ENCODE results near the gene KCNQ1.

DNA sequence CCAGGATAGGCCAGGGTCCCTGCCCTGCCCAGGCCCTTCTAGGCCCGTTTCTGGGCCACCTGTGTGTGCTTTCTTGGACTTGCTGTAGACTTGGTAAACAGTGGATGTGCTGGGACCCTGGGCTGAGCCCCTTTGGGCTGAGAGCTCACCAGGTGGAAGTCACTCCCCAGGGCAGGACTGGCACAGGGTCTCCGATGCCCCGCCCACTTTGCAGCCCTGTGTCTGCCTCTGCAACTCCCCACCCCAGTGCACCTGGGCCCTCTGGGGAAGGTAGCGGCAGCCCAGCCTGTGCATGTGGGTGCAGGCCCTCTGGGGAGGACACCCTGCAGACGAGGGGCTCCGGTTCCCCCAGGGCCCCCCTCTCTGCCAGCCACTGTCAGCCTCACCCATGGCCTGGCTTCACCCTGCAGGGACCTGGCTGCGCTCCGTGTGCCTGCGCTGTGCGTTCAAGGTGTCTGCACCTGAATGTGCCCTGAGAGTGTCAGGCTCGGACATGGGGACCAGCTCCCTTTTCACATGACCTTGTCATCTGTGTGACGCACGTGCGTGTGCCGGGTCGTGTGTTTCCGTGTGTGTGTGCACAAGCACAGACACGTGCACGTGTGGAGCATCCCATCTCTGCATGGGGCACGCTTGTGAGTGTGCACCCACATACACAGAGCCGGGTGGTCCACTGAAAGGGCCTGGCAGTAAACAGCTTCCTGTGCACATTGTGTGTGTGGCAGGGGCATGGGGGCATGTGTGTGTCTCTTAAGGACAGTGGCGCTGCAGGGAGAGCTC, 136.5 kb downstream of the KCNQ1 start:
- TF ChIP-seq, protein P1, sequence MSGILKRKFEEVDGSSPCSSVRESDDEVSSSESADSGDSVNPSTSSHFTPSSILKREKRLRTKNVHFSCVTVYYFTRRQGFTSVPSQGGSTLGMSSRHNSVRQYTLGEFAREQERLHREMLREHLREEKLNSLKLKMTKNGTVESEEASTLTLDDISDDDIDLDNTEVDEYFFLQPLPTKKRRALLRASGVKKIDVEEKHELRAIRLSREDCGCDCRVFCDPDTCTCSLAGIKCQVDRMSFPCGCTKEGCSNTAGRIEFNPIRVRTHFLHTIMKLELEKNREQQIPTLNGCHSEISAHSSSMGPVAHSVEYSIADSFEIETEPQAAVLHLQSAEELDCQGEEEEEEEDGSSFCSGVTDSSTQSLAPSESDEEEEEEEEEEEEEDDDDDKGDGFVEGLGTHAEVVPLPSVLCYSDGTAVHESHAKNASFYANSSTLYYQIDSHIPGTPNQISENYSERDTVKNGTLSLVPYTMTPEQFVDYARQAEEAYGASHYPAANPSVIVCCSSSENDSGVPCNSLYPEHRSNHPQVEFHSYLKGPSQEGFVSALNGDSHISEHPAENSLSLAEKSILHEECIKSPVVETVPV (CRISPR knock-in tag; IDR thresholded peaks at IDR 0.05): no peak
- TF ChIP-seq, protein P2, sequence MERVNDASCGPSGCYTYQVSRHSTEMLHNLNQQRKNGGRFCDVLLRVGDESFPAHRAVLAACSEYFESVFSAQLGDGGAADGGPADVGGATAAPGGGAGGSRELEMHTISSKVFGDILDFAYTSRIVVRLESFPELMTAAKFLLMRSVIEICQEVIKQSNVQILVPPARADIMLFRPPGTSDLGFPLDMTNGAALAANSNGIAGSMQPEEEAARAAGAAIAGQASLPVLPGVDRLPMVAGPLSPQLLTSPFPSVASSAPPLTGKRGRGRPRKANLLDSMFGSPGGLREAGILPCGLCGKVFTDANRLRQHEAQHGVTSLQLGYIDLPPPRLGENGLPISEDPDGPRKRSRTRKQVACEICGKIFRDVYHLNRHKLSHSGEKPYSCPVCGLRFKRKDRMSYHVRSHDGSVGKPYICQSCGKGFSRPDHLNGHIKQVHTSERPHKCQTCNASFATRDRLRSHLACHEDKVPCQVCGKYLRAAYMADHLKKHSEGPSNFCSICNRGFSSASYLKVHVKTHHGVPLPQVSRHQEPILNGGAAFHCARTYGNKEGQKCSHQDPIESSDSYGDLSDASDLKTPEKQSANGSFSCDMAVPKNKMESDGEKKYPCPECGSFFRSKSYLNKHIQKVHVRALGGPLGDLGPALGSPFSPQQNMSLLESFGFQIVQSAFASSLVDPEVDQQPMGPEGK (CRISPR knock-in tag; IDR thresholded peaks at IDR 0.05; ENCODE audit: borderline replicate concordance): no peak

All from SK-N-SH treated with all-trans-retinoic acid at 6 μM for 48 hours (cell line).